GM18519 (cell line): ENCODE results near the gene MIDN.

Source experiments
- ATAC-seq: cut with Tn5 transposase; IDR thresholded peaks from one replicate; pipeline ENCODE4 v1.9.1; 2021; ENCODE audit warnings: mild to moderate bottlenecking, moderate library complexity; ENCODE audit not compliant: unreplicated experiment, low FRiP score

MIDN gene

DNA sequence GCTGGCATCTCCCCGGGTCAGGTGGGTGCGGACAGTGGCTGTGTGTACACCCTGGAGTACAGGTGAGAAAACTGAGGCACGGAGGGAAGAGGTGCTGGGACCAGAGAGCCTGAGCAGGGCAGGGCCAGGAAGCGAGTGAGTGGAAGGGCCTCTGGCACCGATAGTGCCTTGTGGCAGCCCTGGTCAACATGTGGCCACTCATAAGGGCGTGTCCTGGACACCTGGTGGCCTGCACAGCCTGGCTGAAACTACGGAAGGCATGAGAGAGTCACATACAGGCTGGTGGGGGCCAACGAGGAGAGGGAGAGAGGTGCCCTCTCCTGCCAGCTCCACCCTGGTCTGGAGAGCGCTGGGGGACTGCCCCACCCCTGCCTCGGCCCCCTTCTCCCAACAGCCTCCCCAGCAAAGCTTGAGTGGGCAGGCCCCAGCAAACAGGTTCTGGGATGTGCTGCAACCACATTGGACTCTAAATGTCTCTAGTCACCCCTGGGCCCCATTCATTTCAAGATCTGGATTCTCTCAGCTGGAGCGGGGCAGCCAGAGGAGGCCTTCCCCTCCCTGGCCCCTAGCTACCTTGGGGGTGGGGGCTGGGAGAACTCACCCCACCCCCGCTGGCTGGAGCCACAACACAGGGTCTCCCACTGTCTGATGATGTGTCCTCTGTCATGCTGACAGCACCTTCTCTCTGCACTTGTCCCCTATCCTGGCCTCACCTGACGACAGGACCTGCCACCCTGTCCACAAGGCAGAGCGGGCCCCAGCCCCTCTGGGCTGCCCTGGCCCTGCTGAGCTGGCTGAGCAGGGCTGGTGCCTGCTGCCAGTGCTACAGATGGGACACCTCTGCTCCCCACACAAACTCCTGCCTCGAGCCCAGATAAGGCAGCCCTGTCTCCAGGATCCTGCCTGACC, 16.4 kb upstream of the MIDN start:
- ATAC-seq: no peak

GRCh38 chr19:1232652-1233072, 15.7 kb upstream of the MIDN start:
- ATAC-seq: no peak

DNA sequence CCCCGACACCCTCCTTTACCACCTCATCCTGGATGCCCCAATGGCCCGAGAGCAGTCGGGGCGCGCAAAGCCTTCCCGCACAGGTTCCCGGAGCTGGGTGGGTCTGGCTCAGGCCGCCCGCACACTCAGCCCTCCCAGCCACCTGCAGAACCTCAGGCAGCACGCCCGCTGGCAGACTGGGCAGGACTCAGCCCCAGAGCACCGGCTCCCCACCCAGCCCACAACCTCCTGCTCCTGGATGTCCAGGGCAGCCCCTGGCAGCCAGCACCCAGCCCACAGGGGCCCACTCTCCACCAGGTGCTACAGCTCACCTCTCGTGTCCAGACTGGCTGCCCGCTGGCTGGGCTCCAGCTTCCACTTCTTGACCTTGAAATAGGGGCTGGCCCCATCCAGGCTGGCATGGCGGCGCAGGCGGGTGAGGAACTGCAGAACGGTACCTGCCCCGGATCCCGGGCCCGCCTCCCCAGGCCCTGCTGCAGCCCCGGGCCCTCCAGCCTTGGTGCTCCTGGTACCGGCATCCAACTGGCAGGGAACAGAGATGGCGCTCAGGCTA, 15.2 kb upstream of the MIDN start:
- ATAC-seq: no peak

DNA sequence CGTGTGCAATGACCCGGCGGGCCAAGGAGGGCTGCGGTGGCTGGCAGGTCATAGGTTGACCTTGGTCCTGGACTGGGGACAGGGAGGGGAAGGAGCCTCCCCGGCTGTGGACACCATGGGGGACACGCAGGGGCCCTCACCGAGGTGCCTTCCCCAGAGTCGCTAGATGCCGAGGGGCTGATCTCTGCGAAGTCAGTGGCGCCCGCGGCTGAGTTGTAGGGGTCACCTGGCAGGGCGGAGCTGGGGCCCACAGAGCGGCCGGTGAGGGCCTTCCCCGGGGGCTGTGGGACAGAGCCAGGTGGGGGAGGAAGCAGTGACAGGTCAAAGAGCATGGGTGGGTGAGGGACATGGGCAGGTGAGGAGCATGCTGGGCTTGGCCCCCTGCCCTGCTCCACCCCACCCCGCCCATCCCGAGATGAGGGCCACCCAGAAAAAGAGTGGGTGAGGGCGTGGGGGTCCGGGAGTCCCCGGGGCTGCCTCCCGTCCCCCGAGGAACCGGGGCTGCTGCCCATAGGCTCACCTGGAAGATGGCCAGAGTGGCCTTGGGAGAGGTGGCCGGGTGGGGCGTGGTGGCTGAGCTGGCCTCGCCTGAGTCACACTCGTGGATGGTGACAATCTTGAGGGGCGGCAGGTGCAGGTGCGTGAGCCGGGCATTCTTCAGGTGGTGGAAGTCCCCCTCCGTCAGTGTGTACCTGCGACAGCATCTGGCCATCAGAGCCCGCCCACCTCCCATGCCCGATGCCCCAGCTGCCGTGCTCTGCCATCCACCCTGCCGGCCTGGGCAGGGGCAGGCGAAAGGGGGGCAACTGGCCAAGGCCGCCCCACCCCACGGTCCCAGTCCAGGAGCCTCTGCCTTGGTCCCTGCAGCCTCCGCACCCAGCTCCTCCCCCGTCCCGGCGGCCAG, 14.1 kb upstream of the MIDN start:
- no peak for ATAC-seq

GRCh38 chr19:1234955-1235380, 13.4 kb upstream of the MIDN start:
- no peak for ATAC-seq

- no peak for ATAC-seq
Observed at GRCh38 chr19:1235625-1236538, 12.5 kb upstream of the MIDN start.

DNA sequence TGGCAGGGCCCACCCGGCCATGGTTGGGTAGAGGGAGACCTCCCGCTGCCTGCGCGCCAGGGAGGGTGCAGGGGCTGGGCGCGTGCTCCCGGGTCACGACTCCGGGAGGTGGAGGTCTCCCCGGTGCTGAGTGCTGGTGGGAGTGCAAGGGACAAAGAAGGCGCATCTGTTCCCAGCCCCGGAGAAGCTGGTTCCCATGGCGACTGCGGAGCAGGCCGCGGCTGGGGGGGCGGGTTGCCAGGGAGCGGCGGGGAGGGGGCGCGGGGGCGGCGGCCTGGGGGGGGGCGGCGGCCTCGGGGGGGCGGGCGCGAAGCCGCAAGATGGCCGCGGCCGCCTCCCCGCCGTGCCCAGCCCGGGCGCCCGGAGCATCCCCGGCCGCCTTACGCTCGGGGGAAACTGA, 11.8 kb upstream of the MIDN start:
- no peak for ATAC-seq

GRCh38 chr19:1237027-1237659, 11.2 kb upstream of the MIDN start:
- no peak for ATAC-seq

DNA sequence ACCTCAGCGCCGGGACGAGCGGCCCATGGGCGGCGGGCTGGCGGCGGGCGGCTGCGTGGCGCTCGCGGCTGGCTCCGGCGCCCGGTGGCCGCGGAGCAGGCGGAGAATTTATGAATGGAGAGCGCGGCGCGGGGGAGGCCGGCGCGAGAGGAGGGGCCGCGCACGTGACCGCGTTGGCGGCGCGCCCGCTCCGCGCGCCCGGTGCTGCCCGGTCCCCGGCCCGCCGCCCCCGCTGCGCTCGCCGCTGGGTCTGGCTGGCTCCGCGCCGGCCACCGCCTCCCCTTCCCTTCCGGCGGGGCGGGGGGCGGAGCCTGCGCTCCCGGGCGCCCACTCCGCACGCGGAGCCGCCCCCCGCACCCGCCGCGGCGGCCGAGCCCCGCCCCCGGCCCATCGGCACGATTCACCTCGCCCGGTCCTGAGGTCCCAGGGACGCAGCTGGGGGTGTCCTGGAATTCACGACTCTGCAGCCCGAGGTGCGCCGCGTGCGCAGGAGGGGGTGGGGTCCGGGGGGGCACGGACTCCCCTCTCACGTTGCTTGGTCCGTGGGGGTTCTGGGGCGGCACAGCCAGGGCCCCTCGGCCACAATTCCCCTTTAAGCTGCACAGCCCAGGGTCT, 10.5 kb upstream of the MIDN start, which contains the start of gene CBARP:
TSS of gene CBARP (minus strand) at position 252 of the 615 bp plus-strand sequence. CDS start 1,905 bp downstream, outside the sequence.
- no peak for ATAC-seq

DNA sequence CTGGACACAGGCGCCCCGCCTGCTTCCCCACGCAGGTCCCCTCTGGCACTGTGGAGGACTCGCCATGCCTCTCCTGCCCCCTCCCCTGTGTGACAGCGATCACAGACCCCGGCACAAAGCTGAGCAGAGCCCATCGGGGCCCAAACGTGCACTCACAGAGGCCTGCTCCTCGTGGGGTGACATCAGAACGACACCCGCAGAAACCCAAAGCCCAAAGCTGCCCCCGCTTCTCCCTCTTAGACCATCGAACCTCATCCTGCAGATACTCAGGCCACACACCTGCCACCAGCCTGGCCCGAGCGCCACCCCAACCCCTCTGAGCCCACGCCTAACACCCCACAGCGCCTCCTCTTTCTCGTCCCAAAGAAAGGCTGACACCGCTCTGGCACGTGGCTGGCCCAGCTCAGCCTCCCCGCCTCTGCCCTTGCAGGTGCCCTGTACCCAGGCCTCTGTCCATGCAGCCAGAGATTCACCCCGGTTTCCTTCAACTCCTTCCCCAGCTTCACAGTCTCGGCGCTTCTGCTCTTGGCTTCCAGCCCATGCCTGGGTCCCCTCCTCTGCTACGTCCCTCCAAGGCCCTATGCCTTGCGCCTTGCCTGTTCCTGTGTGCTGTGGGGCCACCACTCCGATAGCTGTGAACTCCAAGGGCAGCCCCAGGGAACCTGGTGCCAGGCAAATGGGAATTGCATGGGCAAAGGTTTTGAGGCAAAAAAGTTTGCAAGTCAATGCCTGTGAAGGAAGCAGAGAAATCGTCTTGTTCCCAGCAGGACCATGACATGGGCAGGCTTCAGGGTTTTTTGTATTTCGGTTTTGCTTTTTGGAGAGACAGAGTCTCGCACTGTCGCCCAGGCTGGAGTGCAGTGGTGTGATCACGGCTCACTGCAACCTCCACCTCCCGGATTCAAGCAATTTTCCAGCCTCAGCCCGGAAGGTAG, 9.7 kb upstream of the MIDN start:
- ATAC-seq: no peak

DNA sequence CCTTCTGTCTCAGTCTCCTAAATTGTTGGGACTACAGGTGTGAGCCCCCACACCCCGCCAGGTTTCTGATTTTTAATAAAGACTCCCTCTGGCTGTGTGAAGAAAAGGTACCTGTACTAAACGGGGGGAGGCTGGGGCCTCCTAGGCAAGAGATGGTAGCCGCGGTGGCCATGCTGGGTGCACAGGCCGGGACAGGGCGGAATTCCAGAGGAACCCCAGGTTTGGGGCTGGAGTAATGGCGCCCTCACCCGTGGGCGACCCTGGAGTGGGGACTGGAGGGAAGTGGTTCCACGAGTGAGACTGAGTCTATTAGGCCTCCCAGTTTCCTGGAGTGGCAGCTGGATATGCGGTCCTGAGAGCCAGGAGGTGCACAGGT, 9.0 kb upstream of the MIDN start:
- ATAC-seq: no peak

GRCh38 chr19:1239796-1240737, 8.3 kb upstream of the MIDN start:
- no peak for ATAC-seq

DNA sequence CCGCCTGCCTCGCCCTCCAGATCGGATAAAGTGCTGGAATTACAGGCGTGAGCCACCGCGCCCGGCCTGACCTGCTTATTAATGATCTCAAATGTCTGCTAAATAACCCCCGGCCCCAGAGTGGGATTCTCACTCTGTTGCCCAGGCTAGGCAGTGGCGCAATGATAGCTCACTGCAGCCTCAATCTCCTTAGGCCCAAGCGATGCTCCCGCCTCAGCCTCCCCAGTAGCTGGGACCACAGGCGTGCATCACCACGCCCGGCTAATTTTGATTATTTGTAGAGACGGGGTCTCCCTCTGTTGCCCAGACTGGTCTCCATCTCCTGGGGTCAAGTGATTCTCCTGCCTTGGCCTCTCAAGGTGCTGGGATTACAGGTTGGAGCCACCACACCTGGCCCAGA, 7.5 kb upstream of the MIDN start:
- no peak for ATAC-seq

DNA sequence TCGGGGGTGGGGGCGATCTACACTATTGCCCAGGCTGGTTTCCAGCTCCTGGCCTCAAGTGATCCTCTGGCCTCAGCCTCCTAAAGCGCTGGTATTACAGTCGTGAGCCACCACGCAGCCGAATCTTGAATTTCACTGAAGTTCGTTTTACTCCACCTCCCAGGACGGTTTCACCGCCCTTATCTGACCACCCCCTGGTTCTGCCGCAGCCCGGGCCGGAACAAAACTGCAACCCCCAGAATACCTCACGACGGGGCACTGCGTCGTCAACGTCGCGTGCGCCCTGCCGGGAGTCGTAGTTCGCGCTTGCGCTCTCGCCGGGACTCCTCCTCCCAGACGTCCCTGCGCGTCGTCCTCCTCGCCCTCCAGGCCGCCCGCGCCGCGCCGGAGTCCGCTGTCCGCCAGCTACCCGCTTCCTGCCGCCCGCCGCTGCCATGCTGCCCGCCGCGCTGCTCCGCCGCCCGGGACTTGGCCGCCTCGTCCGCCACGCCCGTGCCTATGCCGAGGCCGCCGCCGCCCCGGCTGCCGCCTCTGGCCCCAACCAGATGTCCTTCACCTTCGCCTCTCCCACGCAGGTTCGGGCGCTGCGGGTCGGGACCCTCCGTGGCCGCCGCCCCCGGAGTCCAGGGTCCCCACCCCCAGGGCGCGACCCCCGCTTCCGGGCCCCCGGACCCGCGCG, 6.8 kb upstream of the MIDN start, which contains the start of gene ATP5F1D:
TSS of gene ATP5F1D (plus strand) at position 335 of the 679 bp plus-strand sequence. CDS start at position 435, 100 bp downstream.
- no peak for ATAC-seq

DNA sequence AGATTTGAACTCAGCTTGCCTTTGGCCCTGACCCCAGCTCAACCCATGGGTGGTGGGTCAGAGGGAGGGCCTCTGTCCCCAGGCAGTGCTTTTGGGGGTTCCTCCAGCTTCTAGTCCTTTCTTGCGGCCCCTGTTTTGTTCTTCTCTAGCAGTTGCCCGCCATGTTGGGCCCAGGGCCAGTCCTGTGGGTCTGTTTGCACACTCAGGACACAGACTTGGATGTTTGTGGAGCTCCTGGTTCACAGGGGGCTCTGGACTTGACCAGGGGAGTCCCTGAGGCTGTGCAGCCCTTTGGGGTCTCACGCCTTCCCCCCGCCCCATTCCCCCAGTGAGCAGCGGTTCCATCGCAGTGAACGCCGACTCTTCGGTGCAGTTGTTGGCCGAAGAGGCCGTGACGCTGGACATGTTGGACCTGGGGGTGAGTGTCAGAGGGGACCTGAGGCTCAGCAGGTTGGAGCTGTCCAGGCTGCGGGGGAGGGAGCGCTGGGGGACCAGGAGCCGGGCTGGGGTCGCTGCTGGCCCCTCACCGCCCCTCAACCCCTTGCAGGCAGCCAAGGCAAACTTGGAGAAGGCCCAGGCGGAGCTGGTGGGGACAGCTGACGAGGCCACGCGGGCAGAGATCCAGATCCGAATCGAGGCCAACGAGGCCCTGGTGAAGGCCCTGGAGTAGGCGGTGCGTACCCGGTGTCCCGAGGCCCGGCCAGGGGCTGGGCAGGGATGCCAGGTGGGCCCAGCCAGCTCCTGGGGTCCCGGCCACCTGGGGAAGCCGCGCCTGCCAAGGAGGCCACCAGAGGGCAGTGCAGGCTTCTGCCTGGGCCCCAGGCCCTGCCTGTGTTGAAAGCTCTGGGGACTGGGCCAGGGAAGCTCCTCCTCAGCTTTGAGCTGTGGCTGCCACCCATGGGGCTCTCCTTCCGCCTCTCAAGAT, 4.4 kb upstream of the MIDN start:
- no peak for ATAC-seq
